Astrocyte of the hippocampus (primary cell): ENCODE measurements around the gene ERCC4.

ENCODE experiments used
- DNase-seq: peaks from one replicate; pipeline ENCODE4 v3.0.0; 2011; ENCODE audit warnings: low read depth, low spot score

The ERCC4 gene

GRCh38 chr16:13994239-13995106 is 74.5 kb downstream of the ERCC4 start:
- DNase-seq = no peak

DNA sequence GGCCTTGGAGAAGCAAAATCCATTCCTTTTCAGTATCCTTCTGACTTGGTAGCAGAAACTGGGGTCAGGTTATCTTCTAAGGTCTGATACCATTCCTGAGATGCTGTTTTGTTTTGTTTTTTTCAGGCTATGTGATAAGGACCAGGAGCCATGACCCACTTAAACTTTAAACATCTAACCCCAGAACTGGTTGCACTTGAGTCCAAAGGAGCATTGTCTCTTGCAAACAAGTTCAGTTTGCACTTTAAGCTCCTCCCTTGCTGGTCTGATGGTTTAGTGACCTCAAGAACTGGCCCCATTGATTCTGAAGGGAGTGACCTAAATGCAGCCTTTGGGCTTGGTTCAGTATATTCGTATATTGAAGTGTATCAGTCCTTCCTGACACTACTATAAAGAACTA is 75.2 kb downstream of the ERCC4 start:
- no peak for DNase-seq

GRCh38 chr16:13996778-13997288 is 76.9 kb downstream of the ERCC4 start:
- no peak for DNase-seq

DNA sequence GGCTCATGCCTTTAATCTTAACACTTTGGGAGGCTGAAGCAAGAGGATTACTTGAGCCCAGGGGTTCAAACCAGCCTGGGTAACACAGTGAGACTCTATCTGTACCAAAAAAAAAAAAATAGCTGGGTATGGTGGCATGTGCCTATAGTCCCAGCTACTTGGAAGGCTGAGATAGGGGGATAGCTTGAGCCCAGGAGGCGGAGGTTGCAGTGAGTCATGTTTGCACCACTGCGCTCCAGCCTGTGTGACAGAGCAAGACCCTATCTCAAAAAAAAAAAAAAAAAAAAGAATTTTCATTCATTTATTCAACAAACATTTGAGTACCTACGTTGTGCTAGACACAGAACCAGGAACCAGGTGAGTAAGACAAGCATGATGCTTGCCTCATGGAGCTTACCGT is 77.6 kb downstream of the ERCC4 start:
- no peak for DNase-seq

- no peak for DNase-seq
These were observed 78.0 kb downstream of the ERCC4 start for GRCh38 chr16:13997933-13998332.

- no peak for DNase-seq
These were observed 79.3 kb downstream of the ERCC4 start for GRCh38 chr16:13999071-13999894.

- no peak for DNase-seq
These were observed 80.0 kb downstream of the ERCC4 start for GRCh38 chr16:13999895-14000425.

DNA sequence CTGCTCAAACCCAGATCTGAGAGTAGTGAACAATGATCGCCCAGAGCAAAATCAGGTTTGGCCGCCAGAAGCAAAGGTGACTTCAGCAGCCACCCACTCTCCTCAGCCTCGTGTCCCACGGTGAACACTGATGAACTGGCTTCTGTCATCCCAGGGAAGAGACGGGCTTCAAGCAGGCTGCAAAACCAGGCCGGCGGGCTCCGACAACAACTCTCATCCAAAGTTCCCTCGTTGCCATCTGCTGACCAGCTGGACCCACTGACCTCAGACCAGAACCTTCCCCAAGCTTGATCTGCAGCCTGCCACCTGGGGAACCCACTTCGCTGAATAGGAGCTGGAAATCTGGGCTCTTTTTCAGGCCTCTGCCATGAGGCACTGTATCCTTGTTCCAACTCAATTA is 81.6 kb downstream of the ERCC4 start:
- no peak for DNase-seq
